ENCODE data around the gene DBN1. TPM values are rescaled to one million over a fixed set of nuclear protein-coding genes. Genes with fewer than 3 reads are reported as not detected.

DBN1 gene
- total RNA-seq, 1 donor from 2014 or later, result 13.1 TPM

GRCh38 chr5:177434437-177434836 is 39.0 kb downstream of the DBN1 start:
- no peaks in the 10 kb centered on the region for H3K27me3 Mint-ChIP-seq (ENCODE audit: insufficient read depth)
- no peak for DNase-seq (ENCODE audit: low spot score)
- intact Hi-C loops (cut with micrococcal nuclease), result loop anchor here (1.0 kb wide), 1 partner anchor 8 kb away; the partner anchor contains the start of gene GRK6
- H3K4me1 Mint-ChIP-seq (ENCODE audit: low read depth), result peaks cover 42% of the 10 kb centered on the region
- H3K9me3 Mint-ChIP-seq, result no peaks in the 10 kb centered on the region
- H3K27ac Mint-ChIP-seq, result peak overlapping the region; percentile 83
- peaks cover 50% of the 10 kb centered on the region for H3K36me3 Mint-ChIP-seq (ENCODE audit: low read depth)
- peak overlapping the region; percentile 66 for H3K4me3 Mint-ChIP-seq

- no peak for DNase-seq (ENCODE audit: low spot score)
- no peaks in the 10 kb centered on the region for H3K27me3 Mint-ChIP-seq (ENCODE audit: insufficient read depth)
These were observed 39.7 kb downstream of the DBN1 start for GRCh38 chr5:177433658-177434217.

GRCh38 chr5:177432839-177433657 is 40.4 kb downstream of the DBN1 start:
- intact Hi-C loops (cut with micrococcal nuclease), result no loop called here
- Mint-ChIP-seq H3K9me3 (no peaks in the 10 kb centered on the region), H3K4me1 (ENCODE audit: low read depth) (peaks cover 53% of the 10 kb centered on the region), H3K27me3 (ENCODE audit: insufficient read depth) (no peaks in the 10 kb centered on the region), H3K4me3 (peak overlapping the region; percentile 22), H3K27ac (peak overlapping the region; percentile 73), H3K36me3 (ENCODE audit: low read depth) (peaks cover 53% of the 10 kb centered on the region)
- no peak for DNase-seq (ENCODE audit: low spot score)

More at GRCh38 chr5:177433658-177434217, 39.7 kb downstream of the DBN1 start:
- H3K36me3 Mint-ChIP-seq (ENCODE audit: low read depth), result peaks cover 56% of the 10 kb centered on the region
- peak overlapping the region; percentile 73 for H3K27ac Mint-ChIP-seq
- peaks cover 48% of the 10 kb centered on the region for H3K4me1 Mint-ChIP-seq (ENCODE audit: low read depth)
- no peak overlapping the region for H3K4me3 Mint-ChIP-seq
- intact Hi-C loops (cut with micrococcal nuclease), result loop anchor here (1.0 kb wide), 1 partner anchor 7 kb away; the partner anchor contains the start of gene GRK6
- no peaks in the 10 kb centered on the region for H3K9me3 Mint-ChIP-seq

GRCh38 chr5:177432143-177432838 is 41.1 kb downstream of the DBN1 start:
- H3K4me1 Mint-ChIP-seq (ENCODE audit: low read depth), result peaks cover 61% of the 10 kb centered on the region
- no peaks in the 10 kb centered on the region for H3K27me3 Mint-ChIP-seq (ENCODE audit: insufficient read depth)
- peak overlapping the region; percentile 80 for H3K4me3 Mint-ChIP-seq
- peaks cover 50% of the 10 kb centered on the region for H3K36me3 Mint-ChIP-seq (ENCODE audit: low read depth)
- intact Hi-C loops (cut with micrococcal nuclease), result no loop called here
- peak overlapping the region; percentile 91 for H3K27ac Mint-ChIP-seq
- DNase-seq (ENCODE audit: low spot score), result no peak
- H3K9me3 Mint-ChIP-seq, result no peaks in the 10 kb centered on the region

- Mint-ChIP-seq H3K36me3 (ENCODE audit: low read depth) (peaks cover 48% of the 10 kb centered on the region), H3K27ac (peak overlapping the region; percentile 91), H3K4me1 (ENCODE audit: low read depth) (peaks cover 61% of the 10 kb centered on the region), H3K9me3 (no peaks in the 10 kb centered on the region), H3K4me3 (peak overlapping the region; percentile 80), H3K27me3 (ENCODE audit: insufficient read depth) (no peaks in the 10 kb centered on the region)
- intact Hi-C loops (cut with micrococcal nuclease), result no loop called here
- DNase-seq (ENCODE audit: low spot score), result peak; percentile 70
These were observed 41.9 kb downstream of the DBN1 start for GRCh38 chr5:177431317-177432142.

- H3K4me3 Mint-ChIP-seq, result peak overlapping the region; percentile 80
- H3K36me3 Mint-ChIP-seq (ENCODE audit: low read depth), result peaks cover 45% of the 10 kb centered on the region
- peaks cover 61% of the 10 kb centered on the region for H3K4me1 Mint-ChIP-seq (ENCODE audit: low read depth)
- intact Hi-C loops (cut with micrococcal nuclease), result no loop called here
- peak overlapping the region; percentile 91 for H3K27ac Mint-ChIP-seq
- no peak for DNase-seq (ENCODE audit: low spot score)
- H3K9me3 Mint-ChIP-seq, result no peaks in the 10 kb centered on the region
- H3K27me3 Mint-ChIP-seq (ENCODE audit: insufficient read depth), result no peaks in the 10 kb centered on the region
These were observed 42.5 kb downstream of the DBN1 start for GRCh38 chr5:177430972-177431316.

GRCh38 chr5:177430140-177430951 is 43.1 kb downstream of the DBN1 start:
- peak overlapping the region; percentile 90 for H3K27ac Mint-ChIP-seq
- intact Hi-C loops (cut with micrococcal nuclease), result no loop called here
- no peaks in the 10 kb centered on the region for H3K9me3 Mint-ChIP-seq
- H3K4me1 Mint-ChIP-seq (ENCODE audit: low read depth), result peaks cover 65% of the 10 kb centered on the region
- H3K4me3 Mint-ChIP-seq, result peak overlapping the region; percentile 95
- H3K36me3 Mint-ChIP-seq (ENCODE audit: low read depth), result peaks cover 40% of the 10 kb centered on the region
- DNase-seq (ENCODE audit: low spot score), result no peak
- no peaks in the 10 kb centered on the region for H3K27me3 Mint-ChIP-seq (ENCODE audit: insufficient read depth)

GRCh38 chr5:177429248-177430040 is 44.0 kb downstream of the DBN1 start:
- Mint-ChIP-seq H3K9me3 (no peaks in the 10 kb centered on the region), H3K4me1 (ENCODE audit: low read depth) (peaks cover 67% of the 10 kb centered on the region)

GRCh38 chr5:177428574-177429217 is 44.7 kb downstream of the DBN1 start:
- Mint-ChIP-seq H3K4me3 (peak overlapping the region; percentile 95), H3K27ac (peak overlapping the region; percentile 90), H3K4me1 (ENCODE audit: low read depth) (peaks cover 64% of the 10 kb centered on the region), H3K9me3 (no peaks in the 10 kb centered on the region), H3K36me3 (ENCODE audit: low read depth) (peaks cover 27% of the 10 kb centered on the region), H3K27me3 (ENCODE audit: insufficient read depth) (no peaks in the 10 kb centered on the region)
- DNase-seq (ENCODE audit: low spot score), result no peak
- intact Hi-C loops (cut with micrococcal nuclease), result loop anchor here (1.0 to 5.0 kb wide), 5 partner anchors 18 to 164 kb away; partner anchors contain the start of genes PRR7 and TMED9

More at GRCh38 chr5:177429248-177430040, 44.0 kb downstream of the DBN1 start:
- peak; percentile 77 for DNase-seq (ENCODE audit: low spot score)
- intact Hi-C loops (cut with micrococcal nuclease), result loop anchor here (1.0 to 5.0 kb wide), 5 partner anchors 17 to 163 kb away; partner anchors contain the start of genes PRR7 and TMED9
- Mint-ChIP-seq H3K36me3 (ENCODE audit: low read depth) (peaks cover 33% of the 10 kb centered on the region), H3K27ac (peak overlapping the region; percentile 90), H3K4me3 (peak overlapping the region; percentile 95), H3K27me3 (ENCODE audit: insufficient read depth) (no peaks in the 10 kb centered on the region)

GRCh38 chr5:177427919-177428573 is 45.4 kb downstream of the DBN1 start:
- Mint-ChIP-seq H3K4me3 (peak overlapping the region; percentile 95), H3K36me3 (ENCODE audit: low read depth) (peaks cover 25% of the 10 kb centered on the region), H3K9me3 (no peaks in the 10 kb centered on the region), H3K27me3 (ENCODE audit: insufficient read depth) (no peaks in the 10 kb centered on the region), H3K27ac (peak overlapping the region; percentile 90), H3K4me1 (ENCODE audit: low read depth) (peaks cover 64% of the 10 kb centered on the region)
- no peak for DNase-seq (ENCODE audit: low spot score)
- intact Hi-C loops (cut with micrococcal nuclease), result loop anchor here (2.0 to 5.0 kb wide), 3 partner anchors 71 to 164 kb away; partner anchors contain the start of genes DDX41, RGS14 and TMED9

All from activated T-helper 1 cell treated with anti-CD3 and anti-CD28 coated beads, Interleukin-12 subunit alpha, Interleukin-12 subunit beta, Interleukin-2, Interleukin-4 antibody, amounts not matched to agents 30 ng/mL and 10 ng/mL and 1 ng/mL, durations not matched to agents 14 hours and 24 hours and 36 hours (primary cell).